SJSA1 (cell line): Measurements from ENCODE around the gene CPO. TPM values are rescaled to one million over a fixed set of nuclear protein-coding genes. Genes with fewer than 3 reads are reported as not detected.

Experiments used
- DNase-seq, 2 experiments: peaks; one replicate each; pipeline ENCODE4 v3.0.0-alpha.2; 2015 to 2020; ENCODE audit warnings: low spot score in 2 of 2, low read depth in 1 of 2
- H3K27ac ChIP-seq: fragments of 250-450 bp; sonication (Bioruptor Pico); 2 replicates; pipeline ENCODE4 v1.5.1; 2020; ENCODE audit warnings: mild to moderate bottlenecking, moderate library complexity
- H3K27me3 ChIP-seq: fragments of 250-450 bp; sonication (Bioruptor Pico); replicated peaks from 2 replicates; pipeline ENCODE4 v1.5.1; 2020; ENCODE audit warnings: mild to moderate bottlenecking, moderate library complexity
- H3K36me3 ChIP-seq: fragments of 250-450 bp; sonication (Bioruptor Pico); 2 replicates; pipeline ENCODE4 v1.5.1; 2020; ENCODE audit warnings: mild to moderate bottlenecking
- H3K4me1 ChIP-seq: fragments of 250-450 bp; sonication (Bioruptor Pico); replicated peaks from 2 replicates; pipeline ENCODE4 v1.6.1; 2021; ENCODE audit warnings: mild to moderate bottlenecking
- H3K4me3 ChIP-seq: fragments of 250-450 bp; sonication (Bioruptor Pico); 2 replicates; pipeline ENCODE4 v1.5.1; 2020; ENCODE audit warnings: mild to moderate bottlenecking
- H3K9me3 ChIP-seq: fragments of 250-450 bp; sonication (Bioruptor Pico); replicated peaks from 2 replicates; pipeline ENCODE4 v1.5.1; 2020; ENCODE audit warnings: mild to moderate bottlenecking
- total RNA-seq: library from RNA; depleted of rRNA; stranded (reverse); fragments of >200 nt; shearing (Covaris generic); gene quantifications from 2 replicates; pipeline ENCODE4 v1.2.3, GENCODE V29; 2014

The CPO gene
- total RNA-seq, 1 experiment from 2014 or later: not detected

GRCh38 chr2:206955253-206955652, 15.9 kb downstream of the CPO start:
- no peak for DNase-seq
- Histone ChIP-seq H3K9me3 (no peaks in the 10 kb centered on the region; the same call in 1 of the 2 replicates), H3K27ac (no peak overlapping the region), H3K27me3 (no peaks in the 10 kb centered on the region), H3K36me3 (no peaks in the 10 kb centered on the region), H3K4me3 (no peak overlapping the region), H3K4me1 (no peaks in the 10 kb centered on the region)

- H3K4me1 ChIP-seq: no peaks in the 10 kb centered on the region
- H3K27me3 ChIP-seq: no peaks in the 10 kb centered on the region
- no peak overlapping the region for H3K27ac ChIP-seq
- H3K36me3 ChIP-seq: no peaks in the 10 kb centered on the region
- H3K9me3 ChIP-seq: no peaks in the 10 kb centered on the region; the same call in 1 of the 2 replicates
- no peak overlapping the region for H3K4me3 ChIP-seq
- DNase-seq: no peak
These were observed 18.9 kb downstream of the CPO start for GRCh38 chr2:206958261-206958660.

- Histone ChIP-seq H3K27me3 (no peaks in the 10 kb centered on the region), H3K4me1 (no peaks in the 10 kb centered on the region), H3K9me3 (no peaks in the 10 kb centered on the region), H3K27ac (no peak overlapping the region), H3K36me3 (no peaks in the 10 kb centered on the region), H3K4me3 (no peak overlapping the region)
- DNase-seq: no peak
These were observed 23.6 kb downstream of the CPO start for GRCh38 chr2:206962966-206963365.

- no peak overlapping the region for H3K4me3 ChIP-seq
- no peak overlapping the region for H3K27ac ChIP-seq
- no peaks in the 10 kb centered on the region for H3K9me3 ChIP-seq
- H3K27me3 ChIP-seq: no peaks in the 10 kb centered on the region
- no peaks in the 10 kb centered on the region for H3K4me1 ChIP-seq
- no peak for DNase-seq
- H3K36me3 ChIP-seq: no peaks in the 10 kb centered on the region
These were observed 29.1 kb downstream of the CPO start for GRCh38 chr2:206968134-206969086.

- no peak for DNase-seq
- Histone ChIP-seq H3K27me3 (no peaks in the 10 kb centered on the region), H3K4me3 (no peak overlapping the region), H3K4me1 (no peaks in the 10 kb centered on the region), H3K9me3 (no peaks in the 10 kb centered on the region), H3K27ac (no peak overlapping the region), H3K36me3 (no peaks in the 10 kb centered on the region)
These were observed 29.9 kb downstream of the CPO start for GRCh38 chr2:206969192-206969591.

GRCh38 chr2:206970589-206971360, 31.5 kb downstream of the CPO start:
- Histone ChIP-seq H3K4me1 (no peaks in the 10 kb centered on the region), H3K4me3 (no peak overlapping the region), H3K9me3 (no peaks in the 10 kb centered on the region), H3K27me3 (no peaks in the 10 kb centered on the region), H3K27ac (no peak overlapping the region), H3K36me3 (no peaks in the 10 kb centered on the region)
- DNase-seq: no peak

- no peak overlapping the region for H3K27ac ChIP-seq
- no peaks in the 10 kb centered on the region for H3K27me3 ChIP-seq
- no peak for DNase-seq
- H3K36me3 ChIP-seq: no peaks in the 10 kb centered on the region
- H3K9me3 ChIP-seq: no peaks in the 10 kb centered on the region
- H3K4me3 ChIP-seq: no peak overlapping the region
- no peaks in the 10 kb centered on the region for H3K4me1 ChIP-seq
These were observed 32.5 kb downstream of the CPO start for GRCh38 chr2:206971805-206972204.

- H3K27ac ChIP-seq: no peak overlapping the region
- no peaks in the 10 kb centered on the region for H3K27me3 ChIP-seq
- no peaks in the 10 kb centered on the region for H3K4me1 ChIP-seq
- H3K9me3 ChIP-seq: no peaks in the 10 kb centered on the region
- H3K36me3 ChIP-seq: no peaks in the 10 kb centered on the region
- no peak overlapping the region for H3K4me3 ChIP-seq
- DNase-seq: no peak
These were observed 35.2 kb downstream of the CPO start for GRCh38 chr2:206974551-206974950.

- no peak for DNase-seq
These were observed 39.4 kb downstream of the CPO start for GRCh38 chr2:206978746-206979145.

GRCh38 chr2:206979365-206979764, 40.0 kb downstream of the CPO start:
- Histone ChIP-seq H3K4me1 (peaks cover 29% of the 10 kb centered on the region), H3K36me3 (no peaks in the 10 kb centered on the region), H3K9me3 (no peaks in the 10 kb centered on the region), H3K27me3 (no peaks in the 10 kb centered on the region), H3K27ac (no peak overlapping the region), H3K4me3 (no peak overlapping the region)
- no peak for DNase-seq

More at GRCh38 chr2:206978746-206979145, 39.4 kb downstream of the CPO start:
- H3K4me3 ChIP-seq: no peak overlapping the region
- H3K9me3 ChIP-seq: no peaks in the 10 kb centered on the region
- no peaks in the 10 kb centered on the region for H3K27me3 ChIP-seq
- H3K36me3 ChIP-seq: no peaks in the 10 kb centered on the region
- H3K4me1 ChIP-seq: peaks cover 23% of the 10 kb centered on the region
- no peak overlapping the region for H3K27ac ChIP-seq

- no peaks in the 10 kb centered on the region for H3K27me3 ChIP-seq
- no peaks in the 10 kb centered on the region for H3K36me3 ChIP-seq
- no peak overlapping the region for H3K4me3 ChIP-seq
- H3K27ac ChIP-seq: no peak overlapping the region
- H3K9me3 ChIP-seq: no peaks in the 10 kb centered on the region
- peaks cover 29% of the 10 kb centered on the region for H3K4me1 ChIP-seq
- no peak for DNase-seq
These were observed 40.6 kb downstream of the CPO start for GRCh38 chr2:206979922-206980321.

GRCh38 chr2:206980413-206980812, 41.1 kb downstream of the CPO start:
- Histone ChIP-seq H3K9me3 (no peaks in the 10 kb centered on the region), H3K27ac (no peak overlapping the region), H3K4me3 (no peak overlapping the region), H3K36me3 (no peaks in the 10 kb centered on the region), H3K27me3 (no peaks in the 10 kb centered on the region), H3K4me1 (peaks cover 29% of the 10 kb centered on the region)
- no peak for DNase-seq

- H3K9me3 ChIP-seq: no peaks in the 10 kb centered on the region
- no peaks in the 10 kb centered on the region for H3K36me3 ChIP-seq
- no peak overlapping the region for H3K27ac ChIP-seq
- H3K4me1 ChIP-seq: peaks cover 29% of the 10 kb centered on the region
- H3K4me3 ChIP-seq: no peak overlapping the region
- no peaks in the 10 kb centered on the region for H3K27me3 ChIP-seq
- no peak for DNase-seq
These were observed 41.9 kb downstream of the CPO start for GRCh38 chr2:206981086-206981674.
